NCI-H2171 treated with DMSO at 0.1 percent for 48 hours (cell line): ENCODE measurements around the gene MRPS23.

Experiments
- DNase-seq: peaks from one replicate; lab custom pipeline; 2025; lab: John Stamatoyannopoulos, UW

Gene MRPS23

GRCh38 chr17:57794841-57795240 lies 55.0 kb downstream of the MRPS23 start:
- DNase-seq: no peak

GRCh38 chr17:57788725-57789124 lies 61.1 kb downstream of the MRPS23 start:
- peak; percentile 63 for DNase-seq

GRCh38 chr17:57785022-57785421 lies 64.8 kb downstream of the MRPS23 start:
- no peak for DNase-seq
